ENCODE data around the gene PSORS1C2.
A peak's percentile ranks its signal among the peaks of the same experiment; 100 is the strongest.

Gene PSORS1C2

GRCh38 chr6:31113861-31114540 lies 24.9 kb downstream of the PSORS1C2 start:
- no peak for DNase-seq (ENCODE audit: low read depth)

- no peak for DNase-seq (ENCODE audit: low read depth)
These were observed 26.4 kb downstream of the PSORS1C2 start, which contains the start of gene C6orf15 for GRCh38 chr6:31112478-31112877. C6orf15 (minus strand) TSS chr6:31112575; CDS start chr6:31112555, 20 bp downstream.

- DNase-seq (ENCODE audit: low read depth), result no peak
These were observed 27.2 kb downstream of the PSORS1C2 start for GRCh38 chr6:31111712-31112111.

- no peak for DNase-seq (ENCODE audit: low read depth)
These were observed 27.9 kb downstream of the PSORS1C2 start for GRCh38 chr6:31110825-31111582.

GRCh38 chr6:31107052-31107451 lies 31.8 kb downstream of the PSORS1C2 start:
- DNase-seq (ENCODE audit: low read depth), result no peak

- no peak for DNase-seq (ENCODE audit: low read depth)
These were observed 35.7 kb downstream of the PSORS1C2 start for GRCh38 chr6:31103136-31103535.

- no peak for DNase-seq (ENCODE audit: low read depth)
These were observed 40.4 kb downstream of the PSORS1C2 start for GRCh38 chr6:31098449-31098938.

GRCh38 chr6:31096656-31097055 lies 42.2 kb downstream of the PSORS1C2 start:
- DNase-seq (ENCODE audit: low read depth), result no peak

- no peak for DNase-seq (ENCODE audit: low read depth)
These were observed 42.7 kb downstream of the PSORS1C2 start for GRCh38 chr6:31096215-31096614.

- peak; percentile 8 for DNase-seq (ENCODE audit: low read depth)
These were observed 44.4 kb downstream of the PSORS1C2 start for GRCh38 chr6:31094389-31094881.

GRCh38 chr6:31092769-31093505 lies 45.9 kb downstream of the PSORS1C2 start:
- DNase-seq (ENCODE audit: low read depth), result no peak

GRCh38 chr6:31092238-31092637 lies 46.6 kb downstream of the PSORS1C2 start:
- DNase-seq (ENCODE audit: low read depth), result no peak

GRCh38 chr6:31091680-31092079 lies 47.2 kb downstream of the PSORS1C2 start:
- no peak for DNase-seq (ENCODE audit: low read depth)

- DNase-seq (ENCODE audit: low read depth), result no peak
These were observed 47.9 kb downstream of the PSORS1C2 start for GRCh38 chr6:31090973-31091364.

- DNase-seq (ENCODE audit: low read depth), result no peak
These were observed 48.4 kb downstream of the PSORS1C2 start for GRCh38 chr6:31090275-31090972.

Data from activated T-cell treated with anti-CD3 and anti-CD28 coated beads for 24 hours (primary cell).